22Rv1 (cell line): Measurements from ENCODE around the gene NRG3.

Experiments
- H3K27ac ChIP-seq: fragments of 450-650 bp; 2 replicates; pipeline ENCODE4 v1.5.1; 2017
- ZFX ChIP-seq: fragments of 450-650 bp; IDR thresholded peaks from 2 replicates; pipeline ENCODE4 v1.6.1; 2017; ENCODE audit warnings: antibody characterized with exemption, borderline replicate concordance
- TF ChIP-seq, protein P1 (sequence below): fragments of 450-650 bp; IDR thresholded peaks from 2 replicates; pipeline ENCODE4 v1.5.1; 2017; ENCODE audit warnings: mild to moderate bottlenecking

NRG3 gene

DNA sequence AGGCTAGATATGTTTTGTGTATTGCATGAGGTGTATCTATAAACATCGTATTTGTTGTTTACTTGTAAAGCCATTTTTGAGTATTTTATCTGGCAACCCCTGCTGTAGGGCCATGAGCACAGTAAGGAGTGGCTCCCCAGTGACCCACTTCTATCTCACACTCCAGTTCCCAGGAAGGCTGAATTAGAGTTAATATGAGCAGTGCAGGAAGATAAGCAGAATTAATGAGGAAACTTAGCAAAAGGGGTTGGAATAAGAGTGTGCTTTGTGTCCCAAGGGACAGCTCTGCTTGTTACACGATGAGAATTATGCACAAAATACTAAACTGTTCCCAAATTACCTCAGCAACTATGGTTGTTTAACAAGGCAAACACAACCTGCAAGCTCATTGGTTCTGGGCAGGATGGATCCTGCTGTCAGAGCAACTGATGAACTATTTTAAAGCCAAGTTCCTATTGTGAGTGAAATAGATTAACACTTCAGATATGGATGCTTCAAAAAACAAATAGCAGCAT is 1005.8 kb downstream of the NRG3 start:
- H3K27ac ChIP-seq = no peak overlapping the region
- TF ChIP-seq ZFX = no peak
- TF ChIP-seq, protein P1, sequence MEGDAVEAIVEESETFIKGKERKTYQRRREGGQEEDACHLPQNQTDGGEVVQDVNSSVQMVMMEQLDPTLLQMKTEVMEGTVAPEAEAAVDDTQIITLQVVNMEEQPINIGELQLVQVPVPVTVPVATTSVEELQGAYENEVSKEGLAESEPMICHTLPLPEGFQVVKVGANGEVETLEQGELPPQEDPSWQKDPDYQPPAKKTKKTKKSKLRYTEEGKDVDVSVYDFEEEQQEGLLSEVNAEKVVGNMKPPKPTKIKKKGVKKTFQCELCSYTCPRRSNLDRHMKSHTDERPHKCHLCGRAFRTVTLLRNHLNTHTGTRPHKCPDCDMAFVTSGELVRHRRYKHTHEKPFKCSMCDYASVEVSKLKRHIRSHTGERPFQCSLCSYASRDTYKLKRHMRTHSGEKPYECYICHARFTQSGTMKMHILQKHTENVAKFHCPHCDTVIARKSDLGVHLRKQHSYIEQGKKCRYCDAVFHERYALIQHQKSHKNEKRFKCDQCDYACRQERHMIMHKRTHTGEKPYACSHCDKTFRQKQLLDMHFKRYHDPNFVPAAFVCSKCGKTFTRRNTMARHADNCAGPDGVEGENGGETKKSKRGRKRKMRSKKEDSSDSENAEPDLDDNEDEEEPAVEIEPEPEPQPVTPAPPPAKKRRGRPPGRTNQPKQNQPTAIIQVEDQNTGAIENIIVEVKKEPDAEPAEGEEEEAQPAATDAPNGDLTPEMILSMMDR = no peak

DNA sequence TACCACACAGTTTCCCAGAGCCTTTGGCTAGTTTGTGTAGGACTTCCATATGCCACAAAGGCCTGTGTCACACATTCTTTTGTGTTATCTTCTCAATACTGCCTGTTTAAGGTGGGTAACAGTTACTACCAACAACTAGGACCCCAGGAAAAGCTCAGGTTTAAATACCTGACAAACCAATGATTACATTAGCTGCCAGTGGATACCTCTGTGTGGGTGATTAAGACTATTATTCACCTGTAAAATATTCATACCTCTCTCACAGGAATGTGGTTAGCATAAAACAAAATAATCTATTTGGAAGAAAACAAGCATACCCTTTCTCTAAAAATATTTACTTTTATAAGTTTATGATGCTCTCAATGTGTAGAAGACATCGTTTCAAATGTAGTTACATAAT is 1007.7 kb downstream of the NRG3 start:
- TF ChIP-seq, protein P1 = no peak
- no peak for TF ChIP-seq ZFX
- no peak overlapping the region for H3K27ac ChIP-seq

DNA sequence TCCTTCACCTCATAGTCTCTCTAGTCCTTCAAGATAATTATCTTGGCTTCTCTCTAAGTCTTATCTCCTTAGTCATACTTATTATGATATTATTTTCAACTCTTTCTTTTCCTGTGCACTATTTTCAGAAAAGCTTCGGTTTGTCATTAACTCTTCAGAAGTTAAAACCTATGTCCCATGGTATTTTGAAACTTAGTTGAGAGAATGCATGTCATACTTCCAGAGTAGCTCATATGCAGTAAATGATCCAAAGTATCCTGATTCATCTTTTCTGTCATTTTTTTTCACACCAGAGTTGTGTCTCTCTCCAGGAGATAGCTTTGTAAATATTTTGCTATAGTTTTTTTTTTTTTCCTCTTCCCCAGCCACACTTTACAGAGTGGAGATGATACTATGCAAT is 1008.6 kb downstream of the NRG3 start:
- no peak overlapping the region for H3K27ac ChIP-seq

DNA sequence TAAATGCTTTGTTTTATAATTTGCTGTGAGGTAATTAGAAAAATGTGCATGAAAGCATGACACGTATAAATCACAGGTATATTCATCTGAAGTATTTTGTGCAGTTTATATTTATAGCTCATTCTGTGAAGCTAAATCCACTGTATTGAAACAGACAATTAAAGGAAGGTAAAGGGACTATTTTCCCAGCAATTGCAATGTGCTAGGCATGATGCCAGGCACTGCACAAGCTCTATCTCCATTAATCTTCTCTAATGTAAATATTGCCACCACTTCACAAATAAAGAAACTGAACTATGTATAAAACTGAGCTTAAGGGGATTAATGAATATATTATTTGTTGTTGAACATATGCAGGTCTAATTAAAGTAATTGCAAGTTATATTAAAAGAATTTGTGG is 1012.5 kb downstream of the NRG3 start:
- TF ChIP-seq ZFX = no peak
- TF ChIP-seq, protein P1 = no peak
- H3K27ac ChIP-seq = no peak overlapping the region

More for the DNA sequence above, 1008.6 kb downstream of the NRG3 start:
- TF ChIP-seq, protein P1 = no peak
- no peak for TF ChIP-seq ZFX

DNA sequence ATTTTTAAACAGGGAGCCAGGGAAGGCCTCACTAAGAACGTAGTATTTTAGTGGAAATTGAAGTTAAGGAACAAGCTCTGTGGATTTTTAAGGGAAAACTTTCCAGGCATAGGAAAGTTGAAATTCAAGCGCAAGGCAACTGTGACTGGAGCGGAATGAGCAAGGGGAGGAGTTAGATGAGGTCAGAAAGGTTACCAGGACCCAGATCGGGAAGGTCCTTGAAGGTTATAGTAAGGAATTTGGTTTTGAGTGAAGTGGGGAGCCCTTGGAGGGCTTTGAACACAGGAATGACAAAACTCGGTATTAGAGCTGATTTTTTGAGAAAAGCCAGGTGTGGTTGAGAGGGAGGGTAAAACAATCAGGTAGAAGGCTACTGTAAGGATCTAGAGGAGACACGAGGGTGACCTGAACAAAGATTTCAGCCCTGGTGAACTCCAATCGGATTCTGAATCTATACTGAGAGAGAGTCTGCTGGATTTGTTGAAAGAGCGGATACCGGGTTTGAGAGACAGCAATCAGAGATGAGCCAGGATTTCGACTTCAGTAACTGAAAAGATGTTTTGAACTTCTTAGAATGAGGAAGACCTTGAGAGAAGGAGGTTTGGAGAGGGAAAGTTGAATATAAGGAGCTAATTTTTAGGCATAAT is 1013.9 kb downstream of the NRG3 start:
- TF ChIP-seq, protein P1 = no peak
- TF ChIP-seq ZFX = no peak

DNA sequence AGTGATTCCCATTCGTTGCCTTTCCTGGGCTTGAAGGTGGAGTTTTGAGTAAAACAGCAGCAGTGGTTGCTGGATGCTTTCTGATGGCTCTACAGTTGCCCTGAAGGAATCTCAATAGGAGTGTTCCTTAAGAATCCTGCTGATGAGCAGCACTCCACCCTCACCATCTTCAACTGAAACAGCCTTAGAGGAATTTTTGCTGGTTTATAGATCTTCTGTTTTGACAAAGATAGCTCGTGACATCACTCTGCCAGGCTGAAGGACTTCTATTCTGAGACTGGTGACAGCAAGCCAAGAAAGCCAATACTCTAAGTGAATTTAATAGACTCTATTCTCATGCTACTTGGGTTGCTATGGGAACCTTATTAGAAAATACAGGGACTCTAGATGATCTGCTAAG is 1014.7 kb downstream of the NRG3 start:
- TF ChIP-seq ZFX = no peak
- TF ChIP-seq, protein P1 = no peak
- no peak overlapping the region for H3K27ac ChIP-seq

More for the DNA sequence above, 1013.9 kb downstream of the NRG3 start:
- no peak overlapping the region for H3K27ac ChIP-seq

DNA sequence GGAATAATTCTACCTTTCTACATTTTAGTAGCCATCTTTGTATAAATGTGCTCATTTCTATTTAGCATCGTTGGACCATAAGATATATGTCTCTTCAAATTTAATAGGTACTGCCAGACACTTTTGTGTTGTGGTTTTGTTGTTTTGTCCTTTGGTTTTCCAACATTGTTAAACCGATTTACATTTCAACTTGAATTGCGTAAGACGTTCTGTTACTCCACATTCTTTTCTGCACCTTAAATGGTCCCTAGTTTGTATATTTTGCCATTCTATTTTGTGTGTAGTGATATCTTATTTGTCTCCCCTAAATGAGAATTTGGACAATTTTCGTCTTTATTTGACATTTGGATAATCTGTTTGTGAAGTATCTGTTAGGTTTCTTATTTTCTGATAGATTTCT is 1015.6 kb downstream of the NRG3 start:
- TF ChIP-seq, protein P1 = no peak
- no peak for TF ChIP-seq ZFX
- no peak overlapping the region for H3K27ac ChIP-seq
